HEK293T (cell line): Measurements from ENCODE around the gene ARMC3.

Experiments
- CTCF ChIA-PET: fragments of 350-600 bp; formaldehyde crosslinking; extraction: SDS; loops from one replicate; lab custom pipeline; 2021; ENCODE audit warnings: antibody characterized with exemption, inconsistent platforms; lab: Yijun Ruan, JAX
- POLR2A ChIA-PET: fragments of 350-600 bp; formaldehyde crosslinking; extraction: SDS; loops from one replicate; lab custom pipeline; 2020; ENCODE audit warnings: antibody characterized with exemption, inconsistent platforms; lab: Yijun Ruan, JAX
- DNase-seq: peaks from one replicate; pipeline ENCODE4 v3.0.0; 2012; ENCODE audit warnings: mixed read lengths; ENCODE audit errors: extremely low spot score
- ARNT ChIP-seq: fragments of 450-650 bp; IDR thresholded peaks from 2 replicates; pipeline ENCODE4 v1.6.1; 2017; ENCODE audit warnings: mild to moderate bottlenecking
- BHLHE40 ChIP-seq: fragments of 450-650 bp; IDR thresholded peaks from 2 replicates; pipeline ENCODE4 v1.6.1; 2016; ENCODE audit warnings: mild to moderate bottlenecking, moderate library complexity, borderline replicate concordance
- CTBP1 ChIP-seq: fragments of 450-650 bp; IDR thresholded peaks from 2 replicates; pipeline ENCODE4 v1.6.1; 2016; ENCODE audit warnings: borderline replicate concordance
- ELF4 ChIP-seq: fragments of 450-650 bp; IDR thresholded peaks from 2 replicates; pipeline ENCODE4 v1.6.1; 2017; ENCODE audit warnings: antibody characterized with exemption
- FOXA1 ChIP-seq: fragments of 450-650 bp; IDR thresholded peaks from 2 replicates; pipeline ENCODE4 v1.6.1; 2016; ENCODE audit warnings: mild to moderate bottlenecking
- FOXK2 ChIP-seq: fragments of 450-650 bp; IDR thresholded peaks from 2 replicates; pipeline ENCODE4 v1.6.1; 2016; ENCODE audit warnings: mild to moderate bottlenecking
- FOXM1 ChIP-seq: fragments of 450-650 bp; IDR thresholded peaks from 2 replicates; pipeline ENCODE4 v1.6.1; 2017; ENCODE audit warnings: mild to moderate bottlenecking, borderline replicate concordance
- HDGF ChIP-seq: fragments of 450-650 bp; IDR thresholded peaks from 2 replicates; pipeline ENCODE4 v1.6.1; 2017; ENCODE audit warnings: antibody characterized with exemption, borderline replicate concordance
- L3MBTL2 ChIP-seq: fragments of 450-650 bp; conservative IDR thresholded peaks from 2 replicates; pipeline ENCODE4 v1.6.1; 2016; ENCODE audit warnings: mild to moderate bottlenecking
- LEF1 ChIP-seq: fragments of 450-650 bp; IDR thresholded peaks from 2 replicates; pipeline ENCODE4 v1.6.1; 2017; ENCODE audit warnings: mild to moderate bottlenecking, borderline replicate concordance
- NFRKB ChIP-seq: fragments of 450-650 bp; IDR thresholded peaks from 2 replicates; pipeline ENCODE4 v1.6.1; 2016; ENCODE audit warnings: mild to moderate bottlenecking, moderate library complexity
- SP1 ChIP-seq: fragments of 450-650 bp; IDR thresholded peaks from 2 replicates; pipeline ENCODE4 v1.6.1; 2017
- SUZ12 ChIP-seq: fragments of 450-650 bp; IDR thresholded peaks from 2 replicates; pipeline ENCODE4 v1.6.1; 2016; ENCODE audit warnings: mild to moderate bottlenecking
- TARDBP ChIP-seq: fragments of 450-650 bp; IDR thresholded peaks from 2 replicates; pipeline ENCODE4 v1.6.1; 2016
- ZNF384 ChIP-seq: fragments of 450-650 bp; IDR thresholded peaks from 2 replicates; pipeline ENCODE4 v1.6.1; 2016
- TF ChIP-seq, protein P1 (sequence below): fragments of 450-650 bp; IDR thresholded peaks from 2 replicates; pipeline ENCODE4 v1.6.1; 2016

ARMC3 gene

DNA sequence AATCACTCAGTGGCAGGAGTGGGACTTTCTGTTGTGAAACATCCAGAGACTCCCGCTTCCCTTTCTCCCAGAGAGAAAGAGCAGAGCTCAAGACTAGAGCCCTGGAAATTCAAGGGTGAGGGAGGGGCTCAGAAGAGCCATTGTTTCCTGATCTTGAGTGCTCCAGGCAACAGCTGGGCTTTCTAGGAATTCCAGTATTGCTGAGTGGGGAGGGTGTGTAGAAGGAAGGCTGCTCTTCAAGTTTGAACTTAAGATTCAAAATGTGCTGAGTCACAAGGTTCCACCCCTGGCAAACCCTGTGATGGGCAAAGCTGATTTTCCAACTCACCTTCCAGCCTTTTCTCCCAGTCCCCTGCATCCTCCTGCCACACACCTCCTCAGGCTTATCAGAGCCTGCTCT, 125.2 kb downstream of the ARMC3 start:
- POLR2A ChIA-PET, result no interaction called here

DNA sequence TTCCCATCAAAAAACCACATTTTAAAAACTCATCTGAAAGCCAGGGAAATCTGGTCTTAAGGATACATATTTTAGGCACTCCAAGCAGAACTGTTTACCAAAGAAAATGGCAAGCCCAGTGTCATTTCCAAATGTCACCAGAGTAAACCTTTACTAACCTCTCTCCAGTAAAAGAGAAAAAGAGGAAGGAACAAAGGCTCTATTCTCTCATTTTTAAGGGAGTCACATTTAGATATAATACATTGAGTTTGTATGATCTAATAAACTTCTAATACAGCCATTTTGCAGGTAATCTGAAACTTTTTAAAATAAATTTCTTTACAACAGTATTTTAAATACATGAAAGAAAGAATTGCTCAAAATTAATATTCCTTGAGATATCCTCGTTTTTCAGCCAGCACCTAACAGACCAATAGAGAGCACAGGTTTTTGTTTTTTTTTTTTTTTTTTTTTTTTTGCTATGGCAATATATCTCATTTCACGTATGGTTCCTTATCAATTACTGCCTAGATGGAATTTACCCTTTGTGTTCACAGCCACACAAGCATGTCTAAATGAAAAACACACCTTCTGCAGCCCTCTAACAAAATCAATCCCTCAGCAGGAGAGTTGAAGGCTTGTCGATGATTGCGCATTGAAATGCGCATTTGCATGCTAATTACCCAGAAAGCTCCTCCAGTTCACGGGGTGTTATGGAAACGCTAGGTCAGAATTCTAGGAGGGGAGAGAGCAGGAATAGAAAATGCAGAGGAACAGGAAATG, 127.8 kb downstream of the ARMC3 start:
- POLR2A ChIA-PET, result interaction anchor here (0.7 kb wide), 1 partner anchor 13 kb away, joined by 3 read pairs; no protein-coding TSS in a partner anchor
- CTCF ChIA-PET, result no interaction called here
- TF ChIP-seq FOXA1 (no peak), ZNF384 (peak; percentile 91)
- DNase-seq, result no peak

More for the DNA sequence above, 125.2 kb downstream of the ARMC3 start:
- CTCF ChIA-PET, result no interaction called here
- TF ChIP-seq SP1, result no peak
- TF ChIP-seq BHLHE40, result no peak
- TF ChIP-seq, protein P1, sequence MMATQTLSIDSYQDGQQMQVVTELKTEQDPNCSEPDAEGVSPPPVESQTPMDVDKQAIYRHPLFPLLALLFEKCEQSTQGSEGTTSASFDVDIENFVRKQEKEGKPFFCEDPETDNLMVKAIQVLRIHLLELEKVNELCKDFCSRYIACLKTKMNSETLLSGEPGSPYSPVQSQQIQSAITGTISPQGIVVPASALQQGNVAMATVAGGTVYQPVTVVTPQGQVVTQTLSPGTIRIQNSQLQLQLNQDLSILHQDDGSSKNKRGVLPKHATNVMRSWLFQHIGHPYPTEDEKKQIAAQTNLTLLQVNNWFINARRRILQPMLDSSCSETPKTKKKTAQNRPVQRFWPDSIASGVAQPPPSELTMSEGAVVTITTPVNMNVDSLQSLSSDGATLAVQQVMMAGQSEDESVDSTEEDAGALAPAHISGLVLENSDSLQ, result no peak
- TF ChIP-seq LEF1, result no peak
- no peak for TF ChIP-seq HDGF
- no peak for TF ChIP-seq CTBP1
- TF ChIP-seq FOXK2, result no peak
- no peak for TF ChIP-seq L3MBTL2
- TF ChIP-seq FOXM1, result no peak
- TF ChIP-seq NFRKB, result no peak
- TF ChIP-seq TARDBP, result no peak
- TF ChIP-seq ZNF384, result no peak
- no peak for TF ChIP-seq ELF4
- no peak for TF ChIP-seq ARNT
- no peak for TF ChIP-seq FOXA1
- no peak for TF ChIP-seq SUZ12
- DNase-seq, result no peak

DNA sequence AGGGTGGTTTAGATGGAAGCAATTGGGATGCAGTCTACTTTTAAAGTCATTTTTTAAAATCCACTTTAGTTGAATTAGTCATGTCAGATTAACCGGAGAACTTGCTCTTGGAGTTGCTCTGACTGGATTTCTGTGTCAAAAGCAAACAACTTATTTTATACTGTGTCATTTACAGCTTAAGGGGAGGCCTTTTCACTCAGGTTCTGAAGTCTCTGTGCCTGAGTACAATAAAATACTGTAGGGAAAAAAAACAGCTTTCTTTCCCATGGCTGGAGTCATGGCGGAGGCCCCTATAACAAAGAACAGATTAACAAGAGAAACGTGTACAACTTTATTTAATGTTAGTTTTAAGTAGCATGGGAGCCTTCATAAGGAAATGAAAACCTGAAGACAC, 128.3 kb downstream of the ARMC3 start:
- DNase-seq, result no peak
- CTCF ChIA-PET, result no interaction called here
- TF ChIP-seq FOXM1, result no peak
- POLR2A ChIA-PET, result interaction anchor here (0.7 kb wide), 1 partner anchor 14 kb away, joined by 3 read pairs; no protein-coding TSS in a partner anchor

DNA sequence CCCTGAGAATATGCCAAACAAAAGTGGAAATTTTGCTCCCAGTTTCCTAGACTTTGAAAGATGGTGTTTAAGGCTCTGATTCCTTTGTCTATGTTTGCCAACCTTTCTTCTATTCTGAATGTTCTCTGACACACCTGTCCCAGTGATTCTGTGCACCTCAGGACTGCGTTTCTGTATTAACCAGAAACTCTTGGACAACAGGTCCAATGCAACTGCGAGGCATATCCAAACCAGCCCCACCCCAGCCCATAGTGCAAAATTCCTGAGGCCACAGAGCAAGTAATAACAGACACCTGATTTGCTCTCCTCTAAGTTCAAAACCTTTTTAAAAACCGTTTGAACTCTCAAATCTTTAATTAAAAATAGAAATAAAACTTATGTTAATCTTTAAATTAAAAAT, 130.5 kb downstream of the ARMC3 start:
- no peak for DNase-seq
- ChIA-PET POLR2A (no interaction called here), CTCF (interaction anchor here (0.7 kb wide), 1 partner anchor 54 kb away, joined by 3 read pairs; no protein-coding TSS in a partner anchor)
- TF ChIP-seq HDGF (no peak), ARNT (no peak), L3MBTL2 (no peak), ELF4 (no peak), SUZ12 (no peak), CTBP1 (no peak), FOXM1 (no peak), NFRKB (no peak), FOXK2 (no peak), ZNF384 (no peak), LEF1 (no peak), FOXA1 (no peak), TARDBP (no peak), SP1 (no peak), BHLHE40 (no peak)
- TF ChIP-seq, protein P1, result no peak

DNA sequence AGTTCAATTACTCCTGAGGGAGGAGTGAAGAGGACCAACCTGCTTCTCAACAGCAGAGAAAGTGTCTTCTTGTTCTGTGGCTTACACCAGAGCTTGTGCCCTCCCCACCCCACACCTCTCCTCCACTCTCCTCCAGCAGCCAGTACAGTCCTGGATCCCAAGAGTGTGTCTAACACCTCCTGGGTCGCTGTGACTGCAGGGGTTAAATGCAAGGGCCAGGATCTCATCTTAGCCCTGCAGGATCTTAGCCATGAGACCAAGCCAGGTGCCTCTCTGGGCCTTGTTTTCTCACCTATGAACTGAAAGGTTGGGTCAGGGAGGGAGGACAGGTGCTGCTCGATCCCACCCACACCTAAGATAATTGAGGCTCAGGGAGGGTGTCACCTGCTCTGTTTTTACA, 133.1 kb downstream of the ARMC3 start:
- TF ChIP-seq FOXA1 (no peak), ELF4 (no peak), BHLHE40 (no peak), FOXM1 (no peak), CTBP1 (no peak), L3MBTL2 (no peak), FOXK2 (no peak), NFRKB (no peak)
- POLR2A ChIA-PET, result no interaction called here
- CTCF ChIA-PET, result no interaction called here
- no peak for DNase-seq

DNA sequence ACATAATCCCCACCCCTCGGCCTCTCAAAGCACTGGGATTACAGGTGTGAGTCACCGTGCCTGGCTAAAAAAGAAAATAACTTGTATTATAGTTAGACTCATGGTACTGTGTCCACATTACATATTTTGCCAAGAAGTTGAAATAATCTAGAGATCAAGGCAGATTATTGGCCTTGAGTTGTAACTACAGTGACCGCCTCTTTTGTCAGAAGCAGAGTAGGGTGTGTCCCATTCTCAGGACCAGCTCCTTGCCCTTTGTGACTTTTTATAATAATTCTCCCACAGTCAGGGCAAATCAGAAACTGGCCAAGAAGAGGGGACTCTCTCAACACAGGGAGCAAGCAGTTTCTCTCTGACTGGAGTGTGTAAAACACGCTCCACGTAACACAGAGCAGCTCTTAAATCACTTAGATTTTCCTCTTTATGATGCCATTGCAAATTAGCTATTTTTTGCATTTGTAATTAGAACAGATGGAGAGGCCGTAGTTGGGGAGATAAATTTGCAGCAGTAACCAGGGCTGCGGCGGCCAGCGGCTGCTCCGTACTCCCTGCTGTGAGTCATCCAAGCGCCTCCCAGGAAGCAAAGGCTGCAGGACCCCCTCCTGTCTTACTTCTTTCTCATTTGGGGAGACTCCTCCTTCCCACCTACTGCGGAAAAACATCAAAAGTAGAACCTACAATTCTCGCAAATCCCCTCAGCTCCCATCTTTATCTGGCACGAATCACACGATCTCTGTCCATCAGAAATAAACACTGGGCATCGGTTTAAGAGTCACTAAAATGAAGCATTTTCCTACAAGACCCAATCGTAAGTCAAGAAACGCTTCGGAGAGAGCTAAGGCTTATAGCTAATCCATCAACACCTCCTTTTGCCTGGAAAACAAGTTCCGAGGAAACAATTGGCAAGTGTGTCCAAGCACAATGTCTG, 135.5 kb downstream of the ARMC3 start:
- POLR2A ChIA-PET, result no interaction called here
- no peak for TF ChIP-seq FOXM1
- TF ChIP-seq, protein P1, result no peak
- no peak for TF ChIP-seq NFRKB
- no peak for TF ChIP-seq BHLHE40
- TF ChIP-seq CTBP1, result no peak
- TF ChIP-seq ELF4, result no peak
- TF ChIP-seq ZNF384, result no peak
- no peak for TF ChIP-seq HDGF
- no peak for TF ChIP-seq SUZ12
- TF ChIP-seq LEF1, result no peak
- TF ChIP-seq L3MBTL2, result no peak
- no peak for TF ChIP-seq TARDBP
- DNase-seq, result no peak
- CTCF ChIA-PET, result interaction anchor here (0.6 kb wide), 1 partner anchor 1333 kb away, joined by 3 read pairs; no protein-coding TSS in a partner anchor
